Measurements from ENCODE around the gene MRFAP1L1.

MRFAP1L1 gene

GRCh38 chr4:6688879-6689505, 20.7 kb downstream of the MRFAP1L1 start:
- H3K4me3 ChIP-seq (ENCODE audit: low read length) = no peak overlapping the region
- H3F3A ChIP-seq (ENCODE audit: control insufficient read depth, insufficient read depth) = no peaks in the 10 kb centered on the region
- no peaks in the 10 kb centered on the region for H3K36me3 ChIP-seq (ENCODE audit: control insufficient read depth, low read length)
- no peaks in the 10 kb centered on the region for H3K9me2 ChIP-seq (replicated peaks; ENCODE audit: control insufficient read depth, low read length)
- no peaks in the 10 kb centered on the region for H3K9me3 ChIP-seq (ENCODE audit: control insufficient read depth, insufficient read depth, low read length)
- no peaks in the 10 kb centered on the region for H3K27me3 ChIP-seq (ENCODE audit: control insufficient read depth, low read length)
- TF ChIP-seq CTCF (IDR thresholded peaks at IDR 0.05; ENCODE audit: low read depth, low read length, poor library complexity, severe bottlenecking) (no peak), EZH2phosphoT487 (IDR thresholded peaks at IDR 0.05; ENCODE audit: borderline replicate concordance, low read length) (no peak)
- H4K20me1 ChIP-seq (ENCODE audit: control insufficient read depth, insufficient read depth, low read depth, low read length) = no peaks in the 10 kb centered on the region
- no peak overlapping the region for H3K4me2 ChIP-seq (ENCODE audit: low read length)
- H3K79me2 ChIP-seq (ENCODE audit: control insufficient read depth, low read length) = no peaks in the 10 kb centered on the region
- no peak overlapping the region for H3K27ac ChIP-seq (ENCODE audit: low read depth, low read length)
- H3K4me1 ChIP-seq (ENCODE audit: control insufficient read depth, low read length) = no peaks in the 10 kb centered on the region

- no peaks in the 10 kb centered on the region for H3F3A ChIP-seq (ENCODE audit: control insufficient read depth, insufficient read depth)
- no peak overlapping the region for H3K27ac ChIP-seq (ENCODE audit: low read depth, low read length)
- no peaks in the 10 kb centered on the region for H3K27me3 ChIP-seq (ENCODE audit: control insufficient read depth, low read length)
- no peaks in the 10 kb centered on the region for H3K79me2 ChIP-seq (ENCODE audit: control insufficient read depth, low read length)
- H4K20me1 ChIP-seq (ENCODE audit: control insufficient read depth, insufficient read depth, low read depth, low read length) = no peaks in the 10 kb centered on the region
- no peaks in the 10 kb centered on the region for H3K9me2 ChIP-seq (replicated peaks; ENCODE audit: control insufficient read depth, low read length)
- H3K4me1 ChIP-seq (ENCODE audit: control insufficient read depth, low read length) = no peaks in the 10 kb centered on the region
- no peaks in the 10 kb centered on the region for H3K36me3 ChIP-seq (ENCODE audit: control insufficient read depth, low read length)
- H3K4me2 ChIP-seq (ENCODE audit: low read length) = no peak overlapping the region
- no peak for TF ChIP-seq EZH2phosphoT487 (IDR thresholded peaks at IDR 0.05; ENCODE audit: borderline replicate concordance, low read length)
- no peak for TF ChIP-seq CTCF (IDR thresholded peaks at IDR 0.05; ENCODE audit: low read depth, low read length, poor library complexity, severe bottlenecking)
- H3K9me3 ChIP-seq (ENCODE audit: control insufficient read depth, insufficient read depth, low read length) = no peaks in the 10 kb centered on the region
- H3K4me3 ChIP-seq (ENCODE audit: low read length) = no peak overlapping the region
Observed at GRCh38 chr4:6687947-6688878, 21.5 kb downstream of the MRFAP1L1 start.

GRCh38 chr4:6686104-6686787, 23.4 kb downstream of the MRFAP1L1 start:
- H3K9me3 ChIP-seq (ENCODE audit: control insufficient read depth, insufficient read depth, low read length) = no peaks in the 10 kb centered on the region
- H3K9me2 ChIP-seq (replicated peaks; ENCODE audit: control insufficient read depth, low read length) = no peaks in the 10 kb centered on the region
- H3K27me3 ChIP-seq (ENCODE audit: control insufficient read depth, low read length) = no peaks in the 10 kb centered on the region
- no peaks in the 10 kb centered on the region for H3F3A ChIP-seq (ENCODE audit: control insufficient read depth, insufficient read depth)
- no peaks in the 10 kb centered on the region for H3K36me3 ChIP-seq (ENCODE audit: control insufficient read depth, low read length)
- no peaks in the 10 kb centered on the region for H4K20me1 ChIP-seq (ENCODE audit: control insufficient read depth, insufficient read depth, low read depth, low read length)
- TF ChIP-seq CTCF (IDR thresholded peaks at IDR 0.05; ENCODE audit: low read depth, low read length, poor library complexity, severe bottlenecking) = no peak
- H3K27ac ChIP-seq (ENCODE audit: low read depth, low read length) = no peak overlapping the region
- no peak overlapping the region for H3K4me3 ChIP-seq (ENCODE audit: low read length)
- no peaks in the 10 kb centered on the region for H3K4me1 ChIP-seq (ENCODE audit: control insufficient read depth, low read length)
- H3K4me2 ChIP-seq (ENCODE audit: low read length) = no peak overlapping the region
- H3K79me2 ChIP-seq (ENCODE audit: control insufficient read depth, low read length) = peaks cover 2% of the 10 kb centered on the region; the same call in 1 of the 2 replicates

Measured in DOHH2 (cell line).